Measurements from ENCODE around the gene VTN.

Gene VTN

GRCh38 chr17:28370035-28370743, at the start of gene VTN:
VTN (minus strand) TSS chr17:28370307; CDS start chr17:28370203, 104 bp downstream.
- peak within 1 kb of the TSS; percentile 97 for H3K4me3 ChIP-seq (ENCODE audit: low read length)
- H3K27me3 ChIP-seq (ENCODE audit: low read depth, low read length) = no peaks in the 10 kb centered on the region
- TF ChIP-seq EZH2phosphoT487 (IDR thresholded peaks at IDR 0.05; ENCODE audit: low read depth) (no peak), CTCF (IDR thresholded peaks at IDR 0.05; ENCODE audit: low read depth, low read length) (no peak)
- H3K4me2 ChIP-seq (ENCODE audit: low read length) = peak within 1 kb of the TSS; percentile 72
- H3K79me2 ChIP-seq (ENCODE audit: low read length) = peaks cover 31% of the 10 kb centered on the region
- H3K9ac ChIP-seq (ENCODE audit: low read length) = peak within 1 kb of the TSS; percentile 51
- no peaks in the 10 kb centered on the region for H3K9me3 ChIP-seq (ENCODE audit: insufficient read depth, low read length)
- no peaks in the 10 kb centered on the region for H3K36me3 ChIP-seq (replicated peaks; ENCODE audit: low read depth, low read length)
- H3K4me1 ChIP-seq (ENCODE audit: low read length) = peaks cover 16% of the 10 kb centered on the region
- H2AFZ ChIP-seq (ENCODE audit: low read depth, low read length) = peak within 1 kb of the TSS; percentile 48; the same call in 1 of the 2 replicates
- H4K20me1 ChIP-seq (ENCODE audit: insufficient read depth, low read length) = peaks cover 12% of the 10 kb centered on the region; the same call in 1 of the 2 replicates
- peak within 1 kb of the TSS; percentile 36 for H3K27ac ChIP-seq (ENCODE audit: low read length)

DNA sequence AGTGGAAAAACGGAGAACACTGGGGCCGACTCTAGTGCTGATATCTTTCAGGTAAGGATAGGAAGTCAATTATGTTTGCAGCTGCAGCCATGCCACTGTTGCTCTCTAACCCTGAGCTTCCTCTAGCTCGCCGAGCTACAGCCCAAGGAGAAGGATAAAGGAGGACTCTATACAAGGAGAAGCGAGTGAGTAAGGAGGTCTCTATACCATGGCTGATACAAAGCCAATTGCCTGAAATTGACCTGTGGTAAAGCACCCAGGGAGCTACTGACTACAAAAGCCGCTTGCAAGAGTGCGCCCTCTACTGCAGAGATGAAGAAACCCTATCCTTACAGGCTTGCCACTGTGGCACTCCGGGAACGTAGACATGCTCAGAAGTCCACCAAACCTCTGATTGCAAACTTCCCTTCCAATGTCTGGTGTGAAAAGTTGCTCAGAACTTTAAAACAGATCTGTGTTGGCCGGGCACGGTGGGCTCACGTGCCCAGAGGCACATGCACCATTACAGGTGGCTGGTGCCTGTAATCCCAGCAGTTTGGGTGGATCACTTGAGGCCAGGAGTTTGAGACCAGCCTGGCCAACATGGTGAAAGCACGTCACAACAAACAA, 46.7 kb upstream of the VTN start:
- H3K9me3 ChIP-seq (ENCODE audit: insufficient read depth, low read length) = no peaks in the 10 kb centered on the region
- no peak overlapping the region for H3K27ac ChIP-seq (ENCODE audit: low read length)
- peaks cover 5% of the 10 kb centered on the region; the same call in 1 of the 2 replicates for H3K27me3 ChIP-seq (ENCODE audit: low read depth, low read length)
- H4K20me1 ChIP-seq (ENCODE audit: insufficient read depth, low read length) = no peaks in the 10 kb centered on the region
- peaks cover 3% of the 10 kb centered on the region; the same call in 1 of the 2 replicates for H3K4me1 ChIP-seq (ENCODE audit: low read length)
- no peak for TF ChIP-seq EZH2phosphoT487 (IDR thresholded peaks at IDR 0.05; ENCODE audit: low read depth)
- peak; percentile 83 for TF ChIP-seq CTCF (IDR thresholded peaks at IDR 0.05; ENCODE audit: low read depth, low read length)
- no peak overlapping the region for H3K4me3 ChIP-seq (ENCODE audit: low read length)
- no peak overlapping the region for H3K9ac ChIP-seq (ENCODE audit: low read length)
- H3K4me2 ChIP-seq (ENCODE audit: low read length) = peak overlapping the region; percentile 44
- H2AFZ ChIP-seq (ENCODE audit: low read depth, low read length) = peak overlapping the region; percentile 96
- no peaks in the 10 kb centered on the region for H3K79me2 ChIP-seq (ENCODE audit: low read length)
- H3K36me3 ChIP-seq (replicated peaks; ENCODE audit: low read depth, low read length) = no peaks in the 10 kb centered on the region

- H3K9me3 ChIP-seq (ENCODE audit: insufficient read depth, low read length) = no peaks in the 10 kb centered on the region
- H3K27me3 ChIP-seq (ENCODE audit: low read depth, low read length) = peaks cover 5% of the 10 kb centered on the region; the same call in 1 of the 2 replicates
- H3K9ac ChIP-seq (ENCODE audit: low read length) = no peak overlapping the region
- no peaks in the 10 kb centered on the region for H4K20me1 ChIP-seq (ENCODE audit: insufficient read depth, low read length)
- no peak overlapping the region for H3K4me2 ChIP-seq (ENCODE audit: low read length)
- H3K79me2 ChIP-seq (ENCODE audit: low read length) = no peaks in the 10 kb centered on the region
- H3K36me3 ChIP-seq (replicated peaks; ENCODE audit: low read depth, low read length) = no peaks in the 10 kb centered on the region
- H2AFZ ChIP-seq (ENCODE audit: low read depth, low read length) = no peak overlapping the region
- no peak overlapping the region for H3K4me3 ChIP-seq (ENCODE audit: low read length)
- H3K27ac ChIP-seq (ENCODE audit: low read length) = no peak overlapping the region
- no peak for TF ChIP-seq CTCF (IDR thresholded peaks at IDR 0.05; ENCODE audit: low read depth, low read length)
- TF ChIP-seq EZH2phosphoT487 (IDR thresholded peaks at IDR 0.05; ENCODE audit: low read depth) = no peak
- peaks cover 3% of the 10 kb centered on the region; the same call in 1 of the 2 replicates for H3K4me1 ChIP-seq (ENCODE audit: low read length)
Observed at GRCh38 chr17:28415886-28416285, 45.8 kb upstream of the VTN start.

- H3K9ac ChIP-seq (ENCODE audit: low read length) = no peak overlapping the region
- H4K20me1 ChIP-seq (ENCODE audit: insufficient read depth, low read length) = no peaks in the 10 kb centered on the region
- H3K79me2 ChIP-seq (ENCODE audit: low read length) = no peaks in the 10 kb centered on the region
- H3K36me3 ChIP-seq (replicated peaks; ENCODE audit: low read depth, low read length) = no peaks in the 10 kb centered on the region
- peaks cover 5% of the 10 kb centered on the region; the same call in 1 of the 2 replicates for H3K27me3 ChIP-seq (ENCODE audit: low read depth, low read length)
- TF ChIP-seq EZH2phosphoT487 (IDR thresholded peaks at IDR 0.05; ENCODE audit: low read depth) (no peak), CTCF (IDR thresholded peaks at IDR 0.05; ENCODE audit: low read depth, low read length) (no peak)
- no peak overlapping the region for H3K4me3 ChIP-seq (ENCODE audit: low read length)
- H2AFZ ChIP-seq (ENCODE audit: low read depth, low read length) = no peak overlapping the region
- H3K4me1 ChIP-seq (ENCODE audit: low read length) = peaks cover 3% of the 10 kb centered on the region; the same call in 1 of the 2 replicates
- H3K4me2 ChIP-seq (ENCODE audit: low read length) = no peak overlapping the region
- H3K27ac ChIP-seq (ENCODE audit: low read length) = no peak overlapping the region
- H3K9me3 ChIP-seq (ENCODE audit: insufficient read depth, low read length) = no peaks in the 10 kb centered on the region
Observed at GRCh38 chr17:28413804-28414203, 43.7 kb upstream of the VTN start.
